KBM-7 (cell line): Measurements from ENCODE around the gene TTF2.
"Not testable (repeated sequence)": the region's sequence is repeated elsewhere in the genome, so short reads cannot be mapped to it uniquely, and the experiment has no call there.

Experiments
- DNase-seq: peaks from one replicate; pipeline ENCODE4 v3.0.0-alpha.2; 2015
- in situ Hi-C: fragments of 300-500 bp; cut with MboI; formaldehyde crosslinking; loops from 2 replicates; pipeline ENCODE4 v1.14.3; 2020; ENCODE audit warnings: low sequenced_read_pairs, low pct_unique_long_range_greater_than_20kb, mixed read lengths

The TTF2 gene

DNA sequence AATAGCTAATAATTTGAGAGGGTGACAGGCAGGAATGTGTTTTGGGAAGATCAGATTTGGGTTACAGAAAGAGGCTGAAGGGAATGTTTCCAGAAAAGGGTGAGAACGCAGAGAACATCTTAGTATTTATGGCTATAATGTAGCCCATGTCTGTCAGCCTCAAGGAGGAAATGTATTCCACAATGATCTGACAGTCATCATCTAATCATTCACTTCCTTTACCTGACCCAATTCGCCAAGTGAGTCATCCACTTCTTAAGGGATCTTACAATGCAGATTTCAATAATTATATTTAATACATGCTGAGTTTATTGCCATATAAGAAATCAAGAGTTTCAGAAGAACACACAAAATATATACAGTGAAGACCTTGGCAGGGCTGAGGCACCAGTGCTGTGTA lies 50.6 kb downstream of the TTF2 start:
- in situ Hi-C loops: no loop called here
- no peak for DNase-seq

DNA sequence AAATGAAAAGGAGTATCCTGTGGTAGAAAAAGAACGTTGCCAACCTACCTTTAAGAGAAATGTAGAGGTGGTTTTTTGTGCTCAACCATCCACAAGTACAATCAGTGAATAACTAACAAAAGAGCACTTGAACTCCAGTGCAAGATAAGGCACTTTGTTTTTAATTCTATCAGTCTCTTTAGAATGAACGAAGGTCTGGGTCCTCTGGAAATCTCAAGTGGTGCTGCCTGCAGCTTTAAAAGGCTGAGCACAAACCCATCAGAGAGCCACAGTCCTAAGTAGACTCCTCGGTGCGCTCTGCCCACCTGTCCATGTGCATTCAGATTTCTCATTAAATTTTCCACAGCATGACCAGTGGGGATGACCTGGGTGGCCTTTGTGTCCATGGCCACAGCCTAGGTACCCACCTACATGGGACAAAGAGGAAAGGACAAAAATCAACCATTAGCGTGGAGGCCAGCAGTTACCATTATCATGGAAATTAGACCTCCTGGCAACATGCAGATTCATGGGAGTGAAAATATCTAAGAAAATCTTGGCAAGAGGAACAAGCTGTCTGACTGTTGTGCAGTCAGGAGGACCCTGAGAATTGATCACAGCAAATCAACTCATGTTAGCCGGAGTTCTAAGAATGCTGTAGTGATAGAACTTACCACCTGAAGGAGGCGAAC lies 52.1 kb downstream of the TTF2 start:
- in situ Hi-C loops: no loop called here
- no peak for DNase-seq

DNA sequence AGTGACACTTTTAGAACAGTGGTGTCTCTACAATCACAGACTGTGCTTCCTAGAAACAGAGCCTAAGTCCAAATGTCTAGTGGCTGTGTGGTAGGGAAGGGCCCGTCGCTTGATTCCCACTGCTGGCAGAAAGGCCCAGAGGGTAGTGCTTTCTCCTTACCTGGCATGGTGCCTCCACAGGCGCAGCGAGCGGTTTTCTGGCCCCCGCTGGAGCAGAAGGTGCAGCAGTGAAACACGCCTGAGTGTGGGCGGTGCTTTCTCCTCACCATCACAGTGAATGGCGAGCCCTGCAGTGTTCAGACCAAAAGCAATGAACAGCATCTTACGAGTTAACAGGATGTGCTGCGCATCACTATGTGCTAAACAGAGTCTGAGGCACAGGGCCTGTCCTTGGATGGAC lies 53.1 kb downstream of the TTF2 start:
- no peak for DNase-seq
- in situ Hi-C loops: no loop called here

DNA sequence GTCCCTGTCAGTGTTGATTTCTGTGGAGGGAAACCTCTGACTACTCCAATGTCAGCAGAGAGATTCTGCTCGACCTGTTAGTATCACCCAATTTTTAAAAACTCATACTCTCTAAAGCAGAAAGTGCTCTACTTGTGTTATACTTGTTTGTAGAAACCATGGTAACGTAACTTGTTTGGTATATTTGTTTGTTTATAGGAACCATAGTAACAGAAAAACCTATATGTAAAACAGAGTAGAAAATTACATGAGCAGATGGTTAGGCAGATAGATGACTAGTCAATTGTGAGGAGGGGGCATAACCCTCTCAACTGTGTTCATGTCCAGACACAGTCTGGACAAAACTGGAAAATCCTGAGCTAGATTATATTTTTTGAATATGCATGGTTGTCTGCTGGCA lies 54.8 kb downstream of the TTF2 start:
- in situ Hi-C loops: no loop called here
- no peak for DNase-seq

DNA sequence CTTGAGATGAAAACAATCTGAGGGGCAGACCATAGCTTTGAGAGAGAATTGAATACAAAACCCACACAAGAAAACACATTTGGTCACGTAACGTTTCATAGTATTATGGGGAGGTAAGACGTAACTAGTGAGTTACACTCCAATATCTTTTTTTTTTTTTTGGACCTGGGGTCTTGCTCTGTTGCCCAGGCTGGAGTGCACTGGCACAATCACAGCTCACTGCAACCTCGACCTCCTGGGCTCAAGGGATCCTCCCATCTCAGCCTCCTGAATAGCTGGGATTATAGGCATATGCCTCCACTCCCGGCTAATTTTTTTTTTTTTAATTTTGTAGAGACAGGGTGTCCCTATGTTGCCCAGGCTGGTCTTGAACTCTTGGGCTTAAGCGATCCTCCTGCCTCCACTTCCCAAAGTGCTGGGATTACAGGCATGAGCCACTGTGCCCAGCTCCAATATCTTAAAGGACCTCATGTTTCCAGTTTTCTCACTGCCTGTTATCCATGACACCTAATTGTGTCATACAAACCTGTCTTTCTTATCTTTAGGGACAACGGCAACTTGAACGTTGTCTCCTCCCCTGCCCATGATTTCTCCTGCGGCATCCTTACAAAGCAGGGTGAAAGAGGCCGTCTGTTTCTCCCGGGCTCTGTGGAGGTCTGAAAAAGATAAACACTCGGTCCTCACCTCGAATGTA lies 56.1 kb downstream of the TTF2 start:
- no peak for DNase-seq
- in situ Hi-C loops: no loop called here

DNA sequence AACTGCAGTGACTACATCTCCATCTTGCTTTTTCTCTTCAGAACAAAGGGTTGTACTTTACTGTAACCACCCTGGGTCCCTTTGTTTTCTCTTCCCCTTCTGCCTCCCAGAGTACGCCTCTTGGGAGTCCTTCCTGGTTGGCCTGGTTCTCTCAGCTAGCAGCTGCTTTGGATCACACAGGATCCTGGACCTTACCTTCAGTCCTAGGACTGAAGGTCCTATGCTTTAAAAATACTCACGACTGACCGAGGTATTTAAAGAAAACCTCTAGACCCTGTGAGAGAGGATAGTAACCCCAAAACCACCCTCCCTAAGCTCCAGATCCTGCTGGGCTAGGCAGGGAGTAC lies 56.6 kb downstream of the TTF2 start:
- in situ Hi-C loops: no loop called here

DNA sequence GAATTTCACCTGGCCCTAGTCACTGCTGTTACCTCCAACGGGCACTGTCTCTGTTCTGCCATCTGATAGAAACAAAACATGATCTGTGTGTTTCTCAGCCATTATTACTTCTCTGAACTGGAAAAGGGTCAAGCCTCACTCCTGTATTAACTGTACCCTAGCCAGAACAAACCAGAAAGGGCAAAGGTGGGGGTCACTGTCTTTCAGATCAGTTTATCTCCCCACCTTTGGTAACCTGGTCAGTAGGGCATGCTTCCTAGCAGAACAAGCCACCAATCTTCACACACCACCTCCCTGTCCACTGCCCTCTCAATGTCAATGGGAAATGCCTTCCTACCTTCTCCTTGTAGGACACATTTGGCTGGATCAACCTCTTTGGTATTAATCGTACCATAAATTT lies 57.6 kb downstream of the TTF2 start:
- DNase-seq: no peak
- in situ Hi-C loops: no loop called here

More for the DNA sequence above, 56.6 kb downstream of the TTF2 start:
- DNase-seq: no peak

DNA sequence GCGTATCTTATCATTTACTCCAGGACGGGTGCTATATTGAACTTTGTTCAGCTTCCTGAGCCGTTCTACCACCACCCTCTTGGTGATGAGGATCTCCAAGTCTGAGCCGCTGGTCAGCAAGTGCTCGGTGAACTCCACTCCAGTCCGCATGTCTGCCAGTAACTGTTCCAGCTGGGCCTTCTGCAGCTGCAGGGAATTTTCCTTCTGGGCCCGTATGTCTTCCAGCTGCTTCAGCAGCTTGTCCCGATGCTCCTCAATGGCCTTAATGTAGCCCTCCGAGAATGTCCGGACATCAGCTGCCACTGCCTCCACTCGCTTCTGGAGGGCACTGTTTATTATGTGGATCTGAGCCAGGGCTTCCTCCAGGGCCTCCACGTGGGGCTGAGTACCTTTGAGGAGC lies 58.0 kb downstream of the TTF2 start:
- no peak for DNase-seq
- in situ Hi-C loops: no loop called here

DNA sequence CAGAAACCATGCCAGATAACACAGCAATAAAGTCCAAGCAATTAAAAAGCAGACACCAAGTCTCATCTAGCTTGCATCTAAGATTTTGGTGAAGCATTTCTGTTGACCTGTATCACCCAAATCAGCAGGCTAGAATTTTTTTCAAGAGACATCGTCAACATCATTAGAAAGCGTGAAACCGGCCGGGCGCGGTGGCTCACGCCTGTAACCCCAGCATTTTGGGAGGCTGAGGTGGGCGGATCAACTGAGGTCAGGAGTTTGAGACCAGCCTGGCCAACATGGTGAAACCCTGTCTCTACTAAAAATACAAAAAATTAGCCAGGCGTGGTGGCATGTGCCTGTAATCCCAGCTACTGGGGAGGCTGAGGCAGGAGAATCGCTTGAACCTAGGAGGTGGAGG lies 59.0 kb downstream of the TTF2 start:
- DNase-seq, in situ Hi-C loops: not testable (repeated sequence)

DNA sequence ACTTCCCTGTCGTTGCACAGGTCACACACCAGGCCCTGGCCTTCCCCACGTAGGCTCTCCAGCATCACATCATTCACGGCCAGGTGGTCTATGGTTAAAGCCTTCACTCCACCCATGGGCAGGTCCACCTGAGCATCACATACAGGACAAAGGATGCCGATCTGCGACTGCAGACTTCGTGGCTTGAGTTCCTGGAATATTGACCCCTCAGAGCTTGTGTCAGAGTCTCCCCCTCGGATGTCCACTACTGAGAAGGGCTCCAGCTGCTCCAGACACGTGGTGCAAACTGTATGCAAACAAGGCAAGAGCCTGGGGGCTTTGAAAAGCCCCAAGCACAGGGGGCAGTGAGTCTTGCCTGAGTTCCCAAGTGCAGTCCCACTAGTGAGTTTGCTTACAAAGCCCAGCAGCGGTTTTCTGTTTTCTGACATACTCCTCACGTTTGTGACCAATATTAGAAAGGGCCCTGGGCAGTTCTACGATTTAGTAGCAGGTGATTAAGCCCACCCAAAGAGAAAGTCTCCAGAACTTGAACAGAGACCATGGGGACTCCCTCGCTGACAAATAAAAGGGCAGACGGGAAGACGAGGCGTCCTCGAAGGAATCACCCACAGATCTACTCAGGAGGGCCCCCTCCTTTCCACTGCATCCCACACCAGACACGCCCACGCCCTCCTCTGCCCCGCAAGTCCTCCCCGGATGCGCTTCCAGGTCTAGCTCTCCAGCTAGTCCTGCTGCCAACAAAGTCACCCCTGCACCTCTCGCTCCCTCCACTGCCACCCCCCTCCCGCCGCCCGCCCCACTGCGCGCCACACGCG lies 60.9 kb downstream of the TTF2 start:
- in situ Hi-C loops: no loop called here
- peak; percentile 12 for DNase-seq

DNA sequence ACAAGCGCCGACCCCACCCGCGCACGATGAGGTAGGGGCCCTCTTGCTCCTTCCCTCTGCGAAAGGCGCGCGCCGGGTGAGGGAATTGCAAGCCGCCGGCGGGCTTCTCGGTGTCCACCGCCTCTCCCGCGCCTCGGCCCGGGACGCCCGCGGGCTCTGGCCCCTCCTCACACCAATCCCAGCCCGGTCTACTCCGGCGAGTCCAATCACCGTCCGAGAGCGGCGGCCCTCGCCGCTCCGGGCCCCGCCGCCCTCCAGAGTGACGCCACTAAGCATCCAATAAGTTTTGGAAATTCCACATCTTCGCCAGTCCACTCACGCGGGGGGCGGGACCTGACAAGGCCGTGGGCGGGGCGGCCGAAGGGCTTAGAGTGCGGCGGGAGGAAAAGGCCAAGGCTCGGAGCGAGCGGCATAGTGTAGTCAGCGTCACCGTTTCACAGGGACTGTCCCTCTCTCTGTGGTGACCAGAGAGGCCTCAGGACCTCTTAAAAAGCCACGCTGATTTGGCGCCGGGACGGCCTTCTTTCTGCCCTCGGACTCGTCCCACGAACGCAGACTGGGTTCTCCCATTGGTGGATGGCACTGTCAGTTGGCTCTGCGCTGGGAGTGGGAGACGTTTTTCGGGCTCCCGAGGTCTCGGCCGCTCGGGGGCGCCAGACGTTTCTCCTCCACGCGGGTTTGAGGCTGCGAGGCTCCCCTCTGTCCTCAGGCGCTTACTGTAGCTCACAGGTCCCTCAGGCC lies 61.6 kb downstream of the TTF2 start, which contains the start of gene TRIM45:
TSS of gene TRIM45 (minus strand) at position 161 of the 741 bp plus-strand sequence. CDS start 548 bp downstream, outside the sequence.
- in situ Hi-C loops: no loop called here
- peak; percentile 97 for DNase-seq

DNA sequence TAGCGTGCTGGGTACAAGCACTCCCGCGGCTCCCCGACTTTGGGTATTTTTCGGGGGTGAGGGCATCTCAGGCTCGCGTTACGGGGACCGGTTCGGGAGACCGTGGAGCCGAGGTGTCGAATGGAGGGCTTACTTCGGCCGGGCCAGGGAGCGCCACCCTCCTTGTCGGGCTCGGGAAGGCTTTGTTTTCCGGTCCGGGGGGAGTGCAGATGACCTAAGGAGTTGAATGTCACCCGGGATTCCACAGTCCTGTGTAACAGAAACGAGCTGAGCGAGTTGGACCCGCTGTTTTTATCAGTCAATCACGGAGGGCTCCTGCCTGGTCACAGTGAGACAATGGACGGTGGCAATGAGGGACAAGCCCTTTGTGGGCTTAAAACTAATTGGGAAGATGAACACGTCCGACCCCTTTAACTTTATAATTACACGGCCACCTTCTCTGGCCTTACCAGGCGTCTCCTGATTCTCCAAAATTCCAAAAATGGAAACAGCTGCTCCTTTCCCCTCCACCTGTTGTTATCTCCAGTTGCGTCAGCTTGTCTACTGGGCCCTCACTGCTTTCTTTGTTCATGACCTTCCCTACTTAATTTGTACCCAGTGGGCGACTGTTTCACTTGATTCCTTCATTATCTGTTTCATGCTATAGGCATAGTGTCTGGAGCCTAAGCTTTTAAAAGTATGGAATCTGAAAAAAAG lies 62.4 kb downstream of the TTF2 start:
- DNase-seq: no peak
- in situ Hi-C loops: no loop called here

DNA sequence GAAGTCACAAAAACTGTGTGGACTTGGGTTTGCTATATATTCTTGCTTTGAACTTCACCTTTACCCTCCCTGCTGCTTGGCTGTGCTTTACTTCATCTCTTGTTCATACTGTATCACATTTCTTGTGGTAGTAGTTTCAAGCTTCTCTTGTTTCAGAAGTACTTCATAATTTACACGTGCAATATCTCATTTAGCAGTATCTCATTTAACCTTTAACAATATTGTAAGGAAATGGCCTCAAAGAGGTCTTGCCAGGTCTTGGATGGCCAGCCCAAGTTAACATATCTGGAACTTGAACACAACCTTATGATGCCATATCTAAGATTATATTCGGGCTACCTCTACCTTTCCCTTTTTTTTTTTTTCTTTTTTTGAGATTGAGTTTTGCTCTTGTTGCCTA lies 63.1 kb downstream of the TTF2 start:
- in situ Hi-C loops: no loop called here
- no peak for DNase-seq

DNA sequence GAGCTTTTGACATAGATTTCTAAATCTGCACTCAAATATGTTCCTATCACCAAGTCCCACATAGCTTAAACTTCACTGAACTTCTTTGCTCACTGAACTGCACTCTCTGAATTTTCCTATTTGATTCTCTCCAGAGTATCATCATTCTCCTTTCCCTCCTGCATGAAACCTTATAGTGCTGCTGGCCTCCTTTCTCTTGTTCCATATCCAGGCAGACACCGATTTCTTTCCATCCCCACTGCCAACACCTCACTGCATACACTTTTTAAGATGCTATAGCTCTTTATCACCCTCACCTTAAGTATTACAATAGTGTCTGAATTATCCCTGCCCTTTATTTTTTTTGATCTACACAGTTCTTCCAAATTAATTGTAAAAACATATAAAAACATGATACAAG lies 64.5 kb downstream of the TTF2 start:
- in situ Hi-C loops: loop anchor here (25.0 kb wide), 2 partner anchors 338 to 688 kb away; no protein-coding TSS in a partner anchor

DNA sequence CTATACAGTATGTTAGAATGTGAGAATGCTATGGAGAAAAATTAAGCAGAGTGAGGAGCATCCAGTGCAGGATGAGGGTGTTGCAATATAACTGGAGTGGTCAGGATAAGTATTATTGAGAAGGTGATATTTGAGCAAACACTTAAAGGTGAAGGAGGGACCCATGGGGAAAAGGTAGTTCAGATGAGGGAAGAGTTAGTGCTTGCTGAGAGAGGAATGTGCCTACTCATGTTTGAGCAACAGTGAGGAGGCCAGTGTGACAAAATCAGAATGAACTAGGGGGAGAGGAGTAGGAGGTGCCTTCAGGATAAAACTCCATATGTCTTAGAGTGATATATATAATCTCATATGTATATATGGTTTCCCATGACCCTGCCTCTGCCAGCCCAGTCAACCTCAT lies 67.7 kb downstream of the TTF2 start:
- DNase-seq: no peak
- in situ Hi-C loops: loop anchor here (25.0 kb wide), 2 partner anchors 335 to 685 kb away; no protein-coding TSS in a partner anchor

More for the DNA sequence above, 64.5 kb downstream of the TTF2 start:
- DNase-seq: no peak

DNA sequence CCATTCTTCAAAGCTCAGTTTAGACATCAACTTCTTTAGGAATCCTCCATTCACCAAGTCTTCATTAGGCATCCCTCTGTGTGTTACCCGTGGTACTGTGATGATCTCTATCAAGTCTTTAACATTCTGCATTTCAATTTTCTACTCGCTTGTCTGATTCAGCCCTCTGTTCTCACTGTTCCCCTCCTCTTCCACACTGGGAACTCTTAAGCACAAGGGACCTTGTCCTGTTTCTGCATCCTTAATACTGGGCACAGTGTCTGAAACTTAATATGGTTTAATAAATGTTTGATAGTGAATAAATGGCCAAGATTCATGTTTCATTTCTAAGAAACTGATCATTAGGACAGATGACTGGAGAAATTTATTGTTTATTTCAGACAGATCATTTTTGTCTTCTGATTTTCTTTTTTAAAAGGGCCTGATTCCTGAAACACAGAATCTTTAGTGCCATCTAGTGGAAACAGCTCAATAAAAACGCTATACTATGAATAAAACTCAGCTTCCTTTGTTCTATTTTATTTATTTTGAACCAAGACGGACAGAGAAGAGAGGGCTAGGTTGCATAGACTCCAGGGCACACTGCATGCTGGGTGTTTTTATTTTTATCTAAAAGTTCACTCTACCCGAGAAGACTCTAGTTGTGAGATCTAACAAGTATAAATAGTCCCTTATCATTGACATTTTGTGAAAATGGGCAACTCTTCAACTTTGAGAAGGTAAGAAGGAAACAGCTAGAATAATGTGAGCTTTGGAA lies 68.4 kb downstream of the TTF2 start:
- in situ Hi-C loops: loop anchor here (25.0 kb wide), 2 partner anchors 334 to 684 kb away; no protein-coding TSS in a partner anchor

DNA sequence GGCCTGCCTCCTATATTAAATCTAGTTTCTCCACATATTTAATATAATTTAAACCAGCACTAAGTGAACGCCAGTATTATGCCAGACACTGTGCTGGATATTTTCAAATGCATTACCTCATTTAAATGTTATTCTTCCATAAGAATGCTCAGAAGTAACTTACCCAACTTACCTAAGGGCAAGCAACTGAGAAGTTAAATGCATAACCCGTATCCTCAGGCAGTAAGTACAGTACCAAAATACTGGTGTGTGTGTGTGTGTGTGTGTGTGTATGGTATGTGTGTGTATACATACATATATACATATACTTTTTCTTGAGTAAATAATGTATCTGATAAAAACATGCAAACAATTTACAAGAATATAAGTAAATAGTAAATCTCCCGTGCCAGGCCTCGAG lies 70.4 kb downstream of the TTF2 start:
- in situ Hi-C loops: loop anchor here (25.0 kb wide), 2 partner anchors 332 to 682 kb away; no protein-coding TSS in a partner anchor
- DNase-seq: no peak

More for the DNA sequence above, 68.4 kb downstream of the TTF2 start:
- peak; percentile 62 for DNase-seq

DNA sequence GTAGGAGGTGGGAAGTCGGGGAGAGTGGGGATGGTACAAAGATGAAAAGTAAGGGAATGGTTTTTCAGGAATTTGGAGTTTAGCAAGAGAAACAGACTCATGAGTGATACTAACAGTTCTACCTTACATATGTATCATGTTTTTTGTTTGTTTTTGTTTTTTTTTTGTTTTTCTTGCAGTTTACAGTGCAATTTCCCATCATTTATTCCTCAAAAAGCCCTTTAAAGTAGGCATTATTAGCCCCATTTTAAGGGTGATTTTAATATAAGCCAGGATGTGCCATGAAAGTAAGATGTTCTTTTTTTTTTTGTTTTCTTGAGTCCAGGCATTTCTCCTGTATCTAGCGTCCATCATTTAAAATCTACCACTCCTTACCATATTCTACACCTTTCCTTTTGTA lies 75.2 kb downstream of the TTF2 start:
- no peak for DNase-seq
- in situ Hi-C loops: loop anchor here (25.0 kb wide), 2 partner anchors 327 to 677 kb away; no protein-coding TSS in a partner anchor
